GM23248 (cell line): Measurements from ENCODE around the gene TRIM54.

ENCODE experiments used
- EZH2 ChIP-seq: fragments of 200-600 bp; sonication (generic); IDR thresholded peaks from 2 replicates; pipeline ENCODE4 v1.6.1; 2018; ENCODE audit warnings: antibody characterized with exemption, mild to moderate bottlenecking; ENCODE audit not compliant: insufficient read depth, poor library complexity, severe bottlenecking
- EZH2phosphoT487 ChIP-seq: fragments of 200-600 bp; sonication (generic); IDR thresholded peaks from 2 replicates; pipeline ENCODE4 v1.6.1; 2018; ENCODE audit warnings: antibody characterized with exemption, moderate library complexity, mild to moderate bottlenecking, low read depth; ENCODE audit not compliant: insufficient read depth

DNA sequence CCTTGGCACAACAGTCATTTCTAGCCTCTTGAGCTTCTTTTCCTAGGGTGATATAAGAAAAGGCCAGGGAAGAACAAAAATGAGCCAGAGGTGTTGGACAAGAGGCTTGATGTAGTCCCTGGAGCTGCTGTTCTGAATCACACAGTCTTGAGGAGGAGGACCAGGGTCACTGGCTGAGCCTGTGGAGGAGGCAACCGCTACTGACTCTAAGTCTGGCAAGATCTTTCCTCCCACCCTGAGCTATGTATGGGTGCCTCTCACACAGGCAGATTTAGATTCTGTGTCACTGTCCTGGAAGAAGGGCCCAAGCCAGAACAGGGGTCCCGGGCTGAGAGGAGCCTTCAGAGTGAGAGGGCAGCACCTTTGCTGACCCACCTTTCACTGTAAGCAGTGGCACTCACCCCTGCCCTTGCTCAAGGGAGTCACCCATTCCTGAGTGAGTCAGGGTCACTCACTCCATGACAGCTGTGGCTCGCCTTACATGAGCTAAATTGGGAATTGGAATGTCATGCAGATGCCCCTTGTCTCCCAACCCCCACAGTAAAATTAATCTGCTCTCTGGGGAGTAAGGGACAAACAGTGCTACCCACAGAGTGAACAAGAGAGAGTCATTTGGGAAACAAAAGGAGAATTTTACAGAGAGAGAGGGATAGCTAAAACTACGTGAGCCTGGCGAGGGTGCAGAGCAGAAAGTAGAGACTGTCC lies at the start of gene TRIM54:
- TF ChIP-seq EZH2phosphoT487 (no peak), EZH2 (no peak)
